ENCODE results near the gene TMEM185B. TPM values are rescaled to one million over a fixed set of nuclear protein-coding genes. Genes with fewer than 3 reads are reported as not detected.

Gene TMEM185B
- total RNA-seq, 2 experiments from 2014 or later, result 20.3 to 21.4 TPM

DNA sequence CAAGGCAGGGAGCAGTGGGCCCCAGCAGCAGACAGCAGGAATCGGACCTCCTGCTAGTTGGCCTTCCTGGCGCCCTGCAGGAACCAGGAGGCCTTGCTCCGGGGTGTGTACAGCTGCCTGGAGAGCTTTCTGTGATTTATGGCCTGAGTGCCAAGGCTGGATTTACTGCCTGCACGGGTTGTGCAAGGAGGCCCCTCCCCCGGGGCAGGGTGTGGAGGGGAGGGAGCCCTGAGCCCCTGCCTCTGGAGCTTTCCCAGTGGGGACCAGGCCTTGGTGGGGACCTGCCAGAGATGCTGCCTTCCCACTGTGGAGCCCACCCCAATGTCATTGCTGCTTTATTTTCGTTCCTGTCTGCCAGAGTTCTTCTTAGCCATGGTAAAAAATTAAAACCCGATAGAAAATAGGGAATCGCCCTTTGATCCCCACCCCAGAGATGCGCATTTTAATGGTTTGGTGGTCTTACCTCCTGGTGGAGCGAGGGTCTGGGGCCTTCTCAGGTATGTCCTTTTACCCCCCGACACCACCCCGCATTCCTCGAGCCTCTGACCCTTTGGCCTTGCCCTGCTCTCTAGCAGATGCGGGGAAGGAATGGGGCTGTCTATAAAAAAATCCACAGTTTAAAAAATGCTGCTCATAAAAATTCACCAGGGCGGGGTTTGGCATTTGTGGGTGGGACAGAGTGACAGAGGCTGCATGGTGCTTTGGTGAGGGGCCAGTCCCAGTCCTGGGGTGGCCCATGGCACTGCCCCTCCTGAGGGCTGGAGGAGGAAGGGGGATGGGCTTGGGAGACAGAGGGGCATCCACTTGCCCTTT lies 22.5 kb upstream of the TMEM185B start:
- Mint-ChIP-seq H3K27ac (no peak overlapping the region), H3K9me3 (ENCODE audit: low read depth) (peaks cover 5% of the 10 kb centered on the region), H3K36me3 (peaks cover 2% of the 10 kb centered on the region), H3K4me3 (no peak overlapping the region), H3K27me3 (peaks cover 20% of the 10 kb centered on the region), H3K4me1 (peaks cover 19% of the 10 kb centered on the region)
- CTCF ChIA-PET, result no interaction called here
- no peak for DNase-seq
- ATAC-seq, result no peak

GRCh38 chr2:120244656-120245519 lies 21.7 kb upstream of the TMEM185B start:
- peaks cover 15% of the 10 kb centered on the region for H3K27me3 Mint-ChIP-seq
- peaks cover 2% of the 10 kb centered on the region for H3K36me3 Mint-ChIP-seq
- no peak for ATAC-seq
- H3K9me3 Mint-ChIP-seq (ENCODE audit: low read depth), result peaks cover 5% of the 10 kb centered on the region
- DNase-seq, result no peak
- peaks cover 15% of the 10 kb centered on the region for H3K4me1 Mint-ChIP-seq
- CTCF ChIA-PET, result interaction anchor here (1.0 kb wide), 1 partner anchor 68 kb away, joined by 3 read pairs; no protein-coding TSS in a partner anchor
- no peak overlapping the region for H3K27ac Mint-ChIP-seq
- no peak overlapping the region for H3K4me3 Mint-ChIP-seq

DNA sequence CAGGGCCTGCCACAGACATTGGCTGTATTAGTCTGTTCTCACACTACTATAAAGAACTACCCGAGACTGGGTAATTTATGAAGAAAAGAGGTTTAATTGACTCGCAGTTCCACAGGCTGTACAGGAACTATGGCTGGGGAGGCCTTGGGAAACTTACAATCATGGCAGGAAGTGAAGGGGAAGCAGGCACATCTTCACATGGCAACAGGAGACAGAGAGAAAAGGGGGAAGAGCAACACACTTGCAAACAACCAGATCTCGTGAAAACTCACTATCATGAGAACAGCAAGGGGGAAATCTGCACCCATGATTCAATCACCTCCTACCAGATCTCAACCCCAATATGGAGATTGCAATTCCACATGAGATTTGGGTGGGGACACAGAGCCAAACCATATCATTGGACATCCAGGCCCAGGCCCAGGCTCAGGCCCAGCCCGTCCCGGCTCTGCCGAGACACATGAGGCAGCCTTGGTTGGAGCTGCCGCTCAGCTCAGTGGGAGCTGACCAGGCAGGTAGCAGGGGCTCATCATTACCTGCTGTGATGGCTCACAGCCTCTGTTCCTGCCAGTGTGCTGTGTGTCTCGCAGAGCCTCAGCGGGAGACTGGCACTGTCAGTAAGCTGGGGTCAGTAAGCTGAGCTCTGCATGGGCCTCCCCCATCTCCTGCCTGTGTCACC lies 20.8 kb upstream of the TMEM185B start:
- Mint-ChIP-seq H3K27ac (no peak overlapping the region), H3K4me3 (no peak overlapping the region), H3K4me1 (peaks cover 15% of the 10 kb centered on the region), H3K36me3 (peaks cover 2% of the 10 kb centered on the region), H3K9me3 (ENCODE audit: low read depth) (peaks cover 5% of the 10 kb centered on the region), H3K27me3 (peaks cover 11% of the 10 kb centered on the region)
- ATAC-seq, result no peak
- DNase-seq, result no peak
- CTCF ChIA-PET, result interaction anchor here (1.0 kb wide), 1 partner anchor 69 kb away, joined by 3 read pairs; no protein-coding TSS in a partner anchor

DNA sequence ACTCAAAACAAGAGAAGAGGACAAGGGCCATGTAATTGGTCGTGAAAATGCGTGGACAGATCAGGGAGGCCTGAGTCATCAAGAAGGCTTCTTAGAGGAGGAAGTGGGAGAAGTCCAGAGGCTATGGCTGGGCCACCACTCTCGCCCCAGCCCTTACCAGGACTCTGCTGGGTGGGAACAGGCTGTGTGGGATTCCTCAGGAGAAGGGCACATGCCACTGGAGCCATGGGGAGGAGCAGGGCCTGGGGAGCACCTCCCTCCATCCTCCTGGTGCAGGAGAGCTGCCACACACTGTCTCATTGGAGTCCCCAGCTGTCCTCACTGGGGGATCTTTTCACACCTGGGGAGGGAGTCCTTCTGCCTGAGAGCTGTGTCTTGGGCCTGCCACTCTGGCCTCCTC lies 20.0 kb upstream of the TMEM185B start:
- peaks cover 2% of the 10 kb centered on the region for H3K36me3 Mint-ChIP-seq
- H3K27me3 Mint-ChIP-seq, result peaks cover 6% of the 10 kb centered on the region
- CTCF ChIA-PET, result no interaction called here
- no peak overlapping the region for H3K27ac Mint-ChIP-seq
- DNase-seq, result no peak
- no peak for ATAC-seq
- H3K4me1 Mint-ChIP-seq, result peaks cover 14% of the 10 kb centered on the region
- H3K4me3 Mint-ChIP-seq, result no peak overlapping the region
- H3K9me3 Mint-ChIP-seq (ENCODE audit: low read depth), result peaks cover 5% of the 10 kb centered on the region

DNA sequence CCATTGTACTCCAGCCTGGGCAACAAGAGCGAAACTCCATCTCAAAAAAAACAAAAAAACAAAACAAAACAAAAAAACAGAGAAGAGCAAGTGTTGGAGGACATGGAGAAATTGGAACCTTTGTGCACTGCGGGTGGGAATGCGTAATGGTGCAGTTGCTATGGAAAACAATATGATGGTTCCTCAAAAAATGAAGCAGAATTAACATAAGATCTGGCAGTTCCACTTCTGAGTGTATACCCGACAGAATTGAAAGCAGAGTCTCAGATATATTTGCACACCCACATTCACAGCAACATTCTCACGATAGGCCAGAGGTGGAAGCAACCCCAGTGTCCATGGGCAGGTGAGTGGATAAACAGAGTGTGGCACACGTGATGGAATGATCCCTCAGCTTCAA lies 18.5 kb upstream of the TMEM185B start:
- peaks cover 5% of the 10 kb centered on the region for H3K9me3 Mint-ChIP-seq (ENCODE audit: low read depth)
- CTCF ChIA-PET, result no interaction called here
- no peaks in the 10 kb centered on the region for H3K27me3 Mint-ChIP-seq
- H3K4me3 Mint-ChIP-seq, result no peak overlapping the region
- H3K27ac Mint-ChIP-seq, result no peak overlapping the region
- H3K36me3 Mint-ChIP-seq, result peaks cover 2% of the 10 kb centered on the region
- DNase-seq (no peak), ATAC-seq (no peak)
- peaks cover 6% of the 10 kb centered on the region for H3K4me1 Mint-ChIP-seq

- no peak for ATAC-seq
- CTCF ChIA-PET, result interaction anchor here (1.7 kb wide), 1 partner anchor 72 kb away, joined by 4 read pairs; no protein-coding TSS in a partner anchor
- Mint-ChIP-seq H3K4me3 (no peak overlapping the region), H3K4me1 (peaks cover 6% of the 10 kb centered on the region), H3K27me3 (no peaks in the 10 kb centered on the region), H3K36me3 (peaks cover 2% of the 10 kb centered on the region), H3K9me3 (ENCODE audit: low read depth) (peaks cover 5% of the 10 kb centered on the region), H3K27ac (no peak overlapping the region)
- DNase-seq, result no peak
Observed at GRCh38 chr2:120240901-120241429, 17.8 kb upstream of the TMEM185B start.

DNA sequence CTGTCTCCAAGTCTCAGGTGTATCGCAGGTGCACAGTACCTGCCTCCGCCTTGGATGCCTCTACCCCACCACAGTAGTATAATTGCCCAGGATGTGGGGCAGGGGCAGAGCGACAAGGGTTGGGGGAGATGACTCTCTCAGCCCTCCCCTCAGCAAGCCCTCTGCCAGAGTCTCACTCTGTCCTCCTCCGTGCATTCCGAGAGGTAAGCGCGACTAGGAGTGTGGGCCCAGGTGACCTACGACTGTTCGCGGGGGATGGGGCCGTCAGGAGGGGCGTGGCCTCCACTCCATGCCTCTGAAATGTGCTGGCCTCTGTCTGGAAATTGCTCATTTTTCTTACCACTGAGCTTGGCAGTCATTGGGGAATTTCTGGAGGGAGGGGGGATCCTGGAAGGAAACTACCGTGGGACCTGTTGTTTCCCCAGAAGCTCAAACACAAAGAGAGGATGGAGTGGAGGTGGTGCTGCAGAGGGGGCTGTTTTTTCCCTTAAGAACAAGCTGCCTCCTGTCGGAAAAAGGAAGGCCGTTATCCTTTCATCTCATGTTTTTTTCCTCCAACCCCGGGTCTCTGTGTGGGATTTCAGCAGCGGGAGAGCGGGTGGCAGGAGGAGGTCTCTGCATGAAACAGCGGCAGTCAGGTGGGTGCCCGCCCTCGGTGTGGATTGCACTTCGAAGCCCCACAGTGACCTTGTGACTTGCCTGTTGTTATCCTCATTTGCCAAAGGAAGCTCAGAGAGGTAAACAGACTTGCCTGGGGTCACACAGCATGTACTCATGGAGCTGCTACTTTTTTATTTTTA lies 16.5 kb upstream of the TMEM185B start:
- Mint-ChIP-seq H3K27ac (no peak overlapping the region), H3K9me3 (ENCODE audit: low read depth) (peaks cover 5% of the 10 kb centered on the region), H3K36me3 (peaks cover 2% of the 10 kb centered on the region), H3K4me3 (no peak overlapping the region), H3K27me3 (no peaks in the 10 kb centered on the region), H3K4me1 (peaks cover 6% of the 10 kb centered on the region)
- ATAC-seq (no peak), DNase-seq (no peak)
- CTCF ChIA-PET, result interaction anchor here (1.1 to 1.7 kb wide), 2 partner anchors 12 to 73 kb away, joined by 3 to 4 read pairs; no protein-coding TSS in a partner anchor

GRCh38 chr2:120238728-120239487 lies 15.7 kb upstream of the TMEM185B start:
- H3K27ac Mint-ChIP-seq, result no peak overlapping the region
- CTCF ChIA-PET, result no interaction called here
- H3K4me3 Mint-ChIP-seq, result no peak overlapping the region
- peaks cover 5% of the 10 kb centered on the region for H3K9me3 Mint-ChIP-seq (ENCODE audit: low read depth)
- no peaks in the 10 kb centered on the region for H3K36me3 Mint-ChIP-seq
- H3K27me3 Mint-ChIP-seq, result no peaks in the 10 kb centered on the region
- DNase-seq, result no peak
- H3K4me1 Mint-ChIP-seq, result peaks cover 8% of the 10 kb centered on the region
- no peak for ATAC-seq

DNA sequence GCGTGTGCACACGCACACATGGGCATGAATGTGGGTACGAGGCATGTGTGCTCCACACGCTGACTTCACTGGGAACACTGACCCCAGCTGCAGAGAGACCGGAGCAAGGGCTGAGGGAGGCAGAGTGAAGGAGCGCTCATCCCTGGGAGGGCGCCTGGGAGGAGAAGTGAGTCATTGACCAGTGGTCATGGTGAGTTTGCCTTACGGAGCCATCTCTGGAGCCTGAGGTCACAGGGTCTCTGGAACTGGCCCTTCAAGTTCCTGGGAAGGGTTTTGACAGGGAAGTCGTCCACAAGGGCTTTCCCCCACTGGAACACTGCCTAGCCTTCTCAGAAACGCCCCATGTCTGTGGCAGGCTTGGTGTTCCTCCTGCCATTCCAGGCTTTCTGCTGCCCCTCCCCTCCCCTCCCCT lies 14.3 kb upstream of the TMEM185B start:
- H3K4me3 Mint-ChIP-seq, result no peak overlapping the region

DNA sequence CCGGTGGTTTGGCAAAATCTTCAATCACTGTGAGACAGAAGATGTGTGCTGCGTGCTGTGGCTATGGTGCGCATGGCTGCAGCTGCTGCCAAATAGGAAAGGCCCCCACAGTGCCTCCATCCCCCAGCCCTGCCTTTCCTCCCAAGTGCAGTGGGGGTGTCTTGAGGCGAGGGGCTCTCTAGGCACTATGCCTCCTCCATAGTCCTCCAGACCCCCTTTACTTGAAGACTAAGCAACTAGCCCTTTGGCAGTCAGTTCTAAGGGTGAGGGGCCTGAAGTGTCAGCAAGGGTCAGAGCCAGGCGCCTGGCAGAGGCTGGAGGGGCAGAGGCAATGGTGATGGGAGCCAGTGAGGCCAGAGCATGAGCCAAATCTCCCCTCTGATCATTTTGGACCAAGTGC lies 13.6 kb upstream of the TMEM185B start:
- Mint-ChIP-seq H3K4me1 (peaks cover 18% of the 10 kb centered on the region), H3K36me3 (peaks cover 3% of the 10 kb centered on the region), H3K27ac (no peak overlapping the region), H3K9me3 (ENCODE audit: low read depth) (no peaks in the 10 kb centered on the region), H3K27me3 (no peaks in the 10 kb centered on the region), H3K4me3 (no peak overlapping the region)
- CTCF ChIA-PET, result interaction anchor here (1.0 to 1.5 kb wide), 2 partner anchors 16 to 49 kb away, joined by 3 to 8 read pairs; partner anchors contain the start of gene RALB
- no peak for ATAC-seq
- DNase-seq, result no peak

More for the DNA sequence above, 14.3 kb upstream of the TMEM185B start:
- Mint-ChIP-seq H3K27ac (no peak overlapping the region), H3K4me1 (peaks cover 18% of the 10 kb centered on the region), H3K9me3 (ENCODE audit: low read depth) (no peaks in the 10 kb centered on the region), H3K36me3 (no peaks in the 10 kb centered on the region), H3K27me3 (no peaks in the 10 kb centered on the region)
- DNase-seq (no peak), ATAC-seq (no peak)
- CTCF ChIA-PET, result no interaction called here

GRCh38 chr2:120236316-120236715 lies 13.1 kb upstream of the TMEM185B start:
- CTCF ChIA-PET, result interaction anchor here (1.0 to 1.5 kb wide), 2 partner anchors 16 to 49 kb away, joined by 3 to 8 read pairs; partner anchors contain the start of gene RALB
- Mint-ChIP-seq H3K36me3 (peaks cover 7% of the 10 kb centered on the region), H3K4me1 (peaks cover 18% of the 10 kb centered on the region), H3K4me3 (no peak overlapping the region), H3K27me3 (no peaks in the 10 kb centered on the region), H3K27ac (no peak overlapping the region), H3K9me3 (ENCODE audit: low read depth) (no peaks in the 10 kb centered on the region)
- ATAC-seq (no peak), DNase-seq (no peak)

DNA sequence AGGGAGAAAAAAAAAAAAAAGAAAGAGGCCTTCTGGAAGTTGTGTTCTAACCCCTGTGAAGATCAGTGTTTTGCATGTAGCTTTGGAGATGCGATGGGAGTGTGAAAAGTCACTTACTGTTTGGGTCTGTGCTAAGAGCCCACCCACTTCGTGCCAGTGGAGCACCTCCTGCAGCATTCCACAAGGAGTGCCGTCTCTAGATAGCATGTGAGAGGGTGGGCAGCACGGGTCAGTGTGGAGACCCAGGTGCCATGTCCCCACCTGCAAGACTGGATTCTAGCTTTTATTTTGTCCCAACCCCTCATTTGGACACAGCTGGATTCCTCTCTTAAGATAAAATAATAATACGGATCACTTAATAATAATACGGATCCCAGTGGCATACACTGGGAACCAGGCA lies 12.5 kb upstream of the TMEM185B start:
- H3K27ac Mint-ChIP-seq, result no peak overlapping the region
- ATAC-seq (no peak), DNase-seq (peak; percentile 23)
- peaks cover 21% of the 10 kb centered on the region for H3K4me1 Mint-ChIP-seq
- no peaks in the 10 kb centered on the region for H3K9me3 Mint-ChIP-seq (ENCODE audit: low read depth)
- H3K27me3 Mint-ChIP-seq, result no peaks in the 10 kb centered on the region
- no peak overlapping the region for H3K4me3 Mint-ChIP-seq
- peaks cover 14% of the 10 kb centered on the region for H3K36me3 Mint-ChIP-seq
- CTCF ChIA-PET, result interaction anchor here (0.8 to 1.5 kb wide), 3 partner anchors 17 to 77 kb away, joined by 3 to 8 read pairs (median 3); partner anchors contain the start of gene RALB
